Mesenchymal stem cell (in vitro differentiated cells and primary cell): ENCODE measurements around the gene DNTTIP2.
A peak's percentile ranks its signal among the peaks of the same experiment; 100 is the strongest.
"Not testable (repeated sequence)": the region's sequence is repeated elsewhere in the genome, so short reads cannot be mapped to it uniquely, and the experiment has no call there.

Experiments
- DNase-seq: peaks from one replicate; pipeline ENCODE4 v3.0.0-alpha.2; 2013
- H2AFZ ChIP-seq: one replicate; pipeline ENCODE4 v1.6.1; 2013; ENCODE audit warnings: low read depth, mild to moderate bottlenecking, control low read depth, inconsistent platforms, low read length, moderate library complexity
- H2AK5ac ChIP-seq: 2 replicates; pipeline ENCODE4 v1.6.1; 2013; ENCODE audit warnings: low read length, moderate library complexity, mild to moderate bottlenecking, inconsistent platforms; ENCODE audit not compliant: severe bottlenecking
- H2BK120ac ChIP-seq: one replicate; pipeline ENCODE4 v1.6.1; 2013; ENCODE audit warnings: low read depth, mild to moderate bottlenecking, inconsistent platforms, low read length, moderate library complexity
- H2BK12ac ChIP-seq, 2 experiments: one replicate each; pipeline ENCODE4 v1.6.1; 2013; ENCODE audit warnings: inconsistent platforms in 2 of 2, low read length in 2 of 2, mild to moderate bottlenecking in 2 of 2, moderate library complexity in 2 of 2, control low read depth in 1 of 2
- H2BK15ac ChIP-seq: one replicate; pipeline ENCODE4 v1.6.1; 2013; ENCODE audit warnings: mild to moderate bottlenecking, low read depth, inconsistent platforms; ENCODE audit not compliant: poor library complexity, severe bottlenecking
- H2BK5ac ChIP-seq: 2 replicates; pipeline ENCODE4 v1.6.1; 2013; ENCODE audit warnings: low read depth, mild to moderate bottlenecking, low read length, control low read depth, inconsistent platforms; ENCODE audit not compliant: poor library complexity, severe bottlenecking
- H3K14ac ChIP-seq, 2 experiments: one replicate each; pipeline ENCODE4 v1.6.1; 2013; ENCODE audit warnings: inconsistent platforms in 2 of 2, low read length in 2 of 2, control low read depth in 1 of 2, mild to moderate bottlenecking in 1 of 2, moderate library complexity in 1 of 2
- H3K18ac ChIP-seq, 2 experiments: one replicate each; pipeline ENCODE4 v1.6.1; 2013; ENCODE audit warnings: inconsistent platforms in 2 of 2, low read length in 2 of 2, control low read depth in 1 of 2, low read depth in 1 of 2, mild to moderate bottlenecking in 1 of 2
- H3K23ac ChIP-seq, 2 experiments: one replicate each; pipeline ENCODE4 v1.6.1; 2013; ENCODE audit warnings: inconsistent platforms in 2 of 2, low read length in 2 of 2, mild to moderate bottlenecking in 2 of 2, moderate library complexity in 2 of 2, control low read depth in 1 of 2
- H3K27ac ChIP-seq: 2 replicates; pipeline ENCODE4 v1.5.1; 2013; ENCODE audit warnings: mild to moderate bottlenecking, moderate library complexity, low read length, control low read depth, inconsistent platforms; ENCODE audit not compliant: poor library complexity, severe bottlenecking
- H3K27me3 ChIP-seq, 2 experiments: 2 replicates each; pipeline versions ENCODE4 v1.6.1 to v1.7.0; 2013; ENCODE audit warnings: low read length in 2 of 2, mild to moderate bottlenecking in 2 of 2, moderate library complexity in 2 of 2, control low read depth in 1 of 2, inconsistent platforms in 1 of 2; ENCODE audit not compliant: control insufficient read depth in 1 of 2, insufficient read depth in 1 of 2
- H3K36me3 ChIP-seq, 2 experiments: 2 replicates each; pipeline versions ENCODE4 v1.6.1 to v1.7.0; 2013; ENCODE audit warnings: low read length in 2 of 2, control low read depth in 1 of 2, inconsistent platforms in 1 of 2, low read depth in 1 of 2, mild to moderate bottlenecking in 1 of 2; ENCODE audit not compliant: insufficient read depth in 2 of 2, control insufficient read depth in 1 of 2
- H3K4ac ChIP-seq, 2 experiments: one replicate each; pipeline ENCODE4 v1.6.1; 2013; ENCODE audit warnings: inconsistent platforms in 2 of 2, low read length in 2 of 2, mild to moderate bottlenecking in 2 of 2, moderate library complexity in 2 of 2, control low read depth in 1 of 2, low read depth in 1 of 2
- H3K4me1 ChIP-seq: 2 replicates; pipeline ENCODE4 v1.6.1; 2013; ENCODE audit warnings: low read depth, low read length, control low read depth; ENCODE audit not compliant: control insufficient read depth, insufficient read depth
- H3K4me2 ChIP-seq: 2 replicates; pipeline ENCODE4 v1.6.1; 2013; ENCODE audit warnings: low read length, mild to moderate bottlenecking, inconsistent platforms; ENCODE audit not compliant: poor library complexity, severe bottlenecking
- H3K4me3 ChIP-seq, 2 experiments: 2 replicates each; pipeline versions ENCODE4 v1.5.1 to v1.7.0; 2013; ENCODE audit warnings: low read length in 2 of 2, mild to moderate bottlenecking in 2 of 2, control low read depth in 1 of 2, low read depth in 1 of 2; ENCODE audit not compliant: insufficient read depth in 1 of 2
- H3K79me1 ChIP-seq: replicated peaks from 2 replicates; pipeline ENCODE4 v1.6.1; 2013; ENCODE audit warnings: mild to moderate bottlenecking, control low read depth, low read length, inconsistent platforms; ENCODE audit not compliant: poor library complexity, severe bottlenecking
- H3K9ac ChIP-seq: 2 replicates; pipeline ENCODE4 v1.7.0; 2013; ENCODE audit warnings: mild to moderate bottlenecking, low read length, moderate library complexity
- H3K9me3 ChIP-seq: 2 replicates; pipeline ENCODE4 v1.7.0; 2013; ENCODE audit warnings: mild to moderate bottlenecking, low read length; ENCODE audit not compliant: control insufficient read depth
- H4K8ac ChIP-seq: one replicate; pipeline ENCODE4 v1.6.1; 2013; ENCODE audit warnings: inconsistent platforms, mild to moderate bottlenecking, low read length, moderate library complexity
- H4K91ac ChIP-seq: one replicate; pipeline ENCODE4 v1.6.1; 2013; ENCODE audit warnings: mild to moderate bottlenecking, low read length, inconsistent platforms
- WGBS: methylation state at CpG from one replicate; pipeline ENCODE4 v1.1.7; 2013; ENCODE audit warnings: mixed read lengths; 5-methylcytosine and 5-hydroxymethylcytosine counted together

Gene DNTTIP2

DNA sequence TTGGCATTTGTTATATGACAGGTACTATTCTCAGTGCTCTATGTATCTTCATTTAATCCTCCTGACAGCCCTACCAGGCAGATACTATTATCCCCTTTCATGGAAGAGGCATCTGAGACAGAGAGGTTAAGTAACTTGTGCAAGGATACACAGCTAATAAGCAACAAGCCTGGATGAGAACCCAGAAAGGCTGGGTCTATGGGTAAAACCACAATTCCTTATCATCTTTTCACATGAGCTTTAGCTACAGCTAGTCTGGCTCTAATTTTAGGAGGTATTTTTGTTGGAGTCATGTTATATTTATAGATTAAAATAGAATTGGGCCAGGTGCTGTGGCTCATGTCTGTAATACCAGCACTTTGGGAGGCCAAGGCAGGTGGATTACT, 27.7 kb downstream of the DNTTIP2 start:
- Histone ChIP-seq H3K23ac (no peak overlapping the region), H3K9me3 (no peaks in the 10 kb centered on the region), H3K4me3 (no peak overlapping the region), H3K4me2 (no peak overlapping the region), H3K36me3 (no peaks in the 10 kb centered on the region), H3K4ac (no peak overlapping the region), H2AFZ (no peak overlapping the region), H3K4me1 (no peaks in the 10 kb centered on the region), H3K9ac (no peak overlapping the region), H2BK15ac (no peak overlapping the region), H3K27ac (no peak overlapping the region), H2BK12ac (no peak overlapping the region), H2BK120ac (no peak overlapping the region), H3K18ac (no peak overlapping the region), H2BK5ac (no peak overlapping the region), H3K14ac (no peak overlapping the region), H3K79me1 (no peaks in the 10 kb centered on the region), H4K91ac (no peak overlapping the region), H3K27me3 (peaks cover 0 to 8% of the 10 kb centered on the region in 2 experiments), H2AK5ac (no peak overlapping the region), H4K8ac (no peak overlapping the region)
- no peak for DNase-seq

DNA sequence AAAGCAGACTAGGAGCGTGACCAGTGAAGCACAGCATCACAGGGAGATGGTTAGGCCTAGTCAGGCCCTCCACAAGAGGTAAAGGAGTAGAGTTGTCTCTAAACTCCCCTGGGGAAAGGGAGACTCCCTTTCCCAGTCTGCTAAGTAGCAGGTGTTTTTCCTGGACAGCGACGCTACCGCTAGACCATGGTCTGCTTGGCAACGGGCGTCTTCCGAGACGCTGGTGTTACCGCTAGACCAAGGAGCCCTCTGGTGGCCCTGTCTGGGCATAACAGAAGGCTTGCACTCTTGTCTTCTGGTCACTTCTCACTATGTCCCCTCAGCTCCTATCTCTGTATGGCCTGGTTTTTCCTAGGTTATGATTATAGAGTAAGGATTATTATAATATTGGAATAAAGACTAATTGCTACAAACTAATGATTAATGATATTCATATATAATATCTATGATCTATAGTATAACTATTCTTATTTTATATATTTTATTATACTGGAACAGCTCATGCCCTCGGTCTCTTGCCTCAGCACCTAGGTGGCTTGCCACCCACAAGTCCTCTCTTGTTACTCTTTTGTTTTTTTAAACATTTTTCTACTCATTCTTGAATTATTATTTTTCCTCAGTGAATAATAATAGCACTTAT, 28.2 kb downstream of the DNTTIP2 start:
- H3K4me2 ChIP-seq, H3K9ac ChIP-seq, H2BK12ac ChIP-seq, H3K27ac ChIP-seq, H4K91ac ChIP-seq, H3K18ac ChIP-seq, H4K8ac ChIP-seq, H3K4ac ChIP-seq, H2AK5ac ChIP-seq, H2BK5ac ChIP-seq, H3K79me1 ChIP-seq, H3K36me3 ChIP-seq, H2BK15ac ChIP-seq, H3K9me3 ChIP-seq, H3K4me1 ChIP-seq, H3K23ac ChIP-seq, H2BK120ac ChIP-seq, H2AFZ ChIP-seq, H3K27me3 ChIP-seq, H3K14ac ChIP-seq: not testable (repeated sequence)
- peak; percentile 69 for DNase-seq
- H3K4me3 ChIP-seq: peak overlapping the region in 1 of 2 experiments; percentile 14
- 100% methylated on average over 1 of the region's 10 CpGs for WGBS

DNA sequence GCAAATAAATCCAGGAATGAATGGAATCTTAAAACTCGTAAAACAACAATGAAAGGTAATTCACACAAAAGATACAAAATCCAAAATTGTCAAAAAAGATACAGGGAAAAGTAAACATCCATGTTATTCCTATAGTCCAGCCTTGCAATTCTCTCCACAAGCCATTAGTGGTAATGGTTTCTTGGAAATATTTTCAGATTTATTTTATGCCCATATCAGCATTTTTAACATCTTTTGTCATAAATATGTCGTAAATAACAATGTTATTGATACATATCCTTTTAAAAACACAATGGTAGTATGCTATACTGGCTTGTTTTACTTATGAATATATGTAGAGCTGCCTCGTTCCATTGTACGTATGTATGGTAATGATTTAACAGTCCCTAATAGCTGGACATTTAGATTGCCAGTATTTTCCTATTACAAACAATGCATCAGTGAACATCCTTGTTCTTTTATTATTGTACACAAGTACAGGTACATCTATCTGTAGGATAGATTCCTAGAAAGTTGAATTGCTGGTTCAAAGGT, 30.6 kb downstream of the DNTTIP2 start:
- no peak overlapping the region for H2BK15ac ChIP-seq
- no peak overlapping the region for H2AFZ ChIP-seq
- H4K8ac ChIP-seq: no peak overlapping the region
- H2BK120ac ChIP-seq: no peak overlapping the region
- no peak overlapping the region for H3K23ac ChIP-seq
- no peak overlapping the region for H4K91ac ChIP-seq
- 83% methylated on average over 1 of the region's 4 CpGs for WGBS
- H3K4me3 ChIP-seq: peak overlapping the region in 1 of 2 experiments; percentile 91
- no peaks in the 10 kb centered on the region for H3K27me3 ChIP-seq
- no peak overlapping the region for H2BK12ac ChIP-seq
- peaks cover 6% of the 10 kb centered on the region for H3K4me1 ChIP-seq
- no peak overlapping the region for H3K14ac ChIP-seq
- no peak overlapping the region for H3K18ac ChIP-seq
- no peak overlapping the region for H3K4ac ChIP-seq
- H3K36me3 ChIP-seq: no peaks in the 10 kb centered on the region
- H3K27ac ChIP-seq: peak overlapping the region; percentile 82
- H3K9ac ChIP-seq: peak overlapping the region; percentile 90
- no peak for DNase-seq
- peak overlapping the region; percentile 87 for H3K4me2 ChIP-seq
- H2AK5ac ChIP-seq: no peak overlapping the region
- no peak overlapping the region for H2BK5ac ChIP-seq
- H3K9me3 ChIP-seq: no peaks in the 10 kb centered on the region
- no peaks in the 10 kb centered on the region for H3K79me1 ChIP-seq

DNA sequence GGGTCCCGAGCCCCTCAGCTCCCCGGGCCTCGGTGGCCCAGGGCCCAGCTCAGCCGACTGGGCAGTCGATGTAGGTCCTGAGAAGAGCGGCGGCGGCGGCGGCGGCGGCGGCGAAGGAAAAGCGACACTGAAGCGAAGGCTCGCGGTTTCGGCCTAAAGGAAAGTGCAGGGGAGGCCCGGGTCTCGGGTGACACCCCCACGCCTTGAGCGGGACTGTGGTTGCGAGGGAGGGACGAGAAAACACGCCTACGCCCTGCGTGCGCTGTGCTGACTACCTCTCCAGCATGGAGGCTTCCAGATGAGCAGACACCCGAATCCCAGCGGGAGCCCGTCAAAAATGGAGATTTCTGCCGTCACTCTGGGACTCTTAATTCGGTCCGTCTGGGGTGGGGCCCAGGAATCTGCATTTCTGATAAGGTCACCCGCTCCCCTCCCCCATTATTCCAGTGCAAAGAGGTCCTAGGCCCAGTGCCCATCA, 31.2 kb downstream of the DNTTIP2 start:
- Histone ChIP-seq H3K4ac (peak overlapping the region; percentile 15 to 85), H2AFZ (peak overlapping the region; percentile 79), H4K8ac (peak overlapping the region; percentile 70), H2BK12ac (peak overlapping the region in 1 of 2 experiments; percentile 50), H3K4me1 (peaks cover 6% of the 10 kb centered on the region), H3K4me3 (peak overlapping the region; percentile 65 to 91), H3K79me1 (no peaks in the 10 kb centered on the region), H3K23ac (no peak overlapping the region), H3K9me3 (no peaks in the 10 kb centered on the region), H4K91ac (peak overlapping the region; percentile 14), H2BK15ac (peak overlapping the region; percentile 48), H3K27ac (peak overlapping the region; percentile 82), H3K9ac (peak overlapping the region; percentile 90), H3K18ac (peak overlapping the region; percentile 52 to 83), H3K36me3 (no peaks in the 10 kb centered on the region), H3K14ac (no peak overlapping the region), H3K4me2 (peak overlapping the region; percentile 87), H2AK5ac (no peak overlapping the region), H2BK120ac (no peak overlapping the region), H3K27me3 (no peaks in the 10 kb centered on the region), H2BK5ac (peak overlapping the region; percentile 53)
- peak; percentile 86 for DNase-seq
- under 1% methylated on average over 30 of the region's 36 CpGs for WGBS
